IMR-90 (cell line): ENCODE results near the gene FCN1.

Experiments
- CHD1 ChIP-seq: IDR thresholded peaks from 2 replicates; pipeline ENCODE4 v1.6.1; 2012; ENCODE audit warnings: low read depth, low read length, improper control_type of control experiment
- FOS ChIP-seq: fragments of 150-350 bp; IDR thresholded peaks from 2 replicates; pipeline ENCODE4 v1.6.1; 2016; ENCODE audit warnings: low read depth, low read length
- MAFK ChIP-seq: IDR thresholded peaks from 2 replicates; pipeline ENCODE4 v1.6.1; 2012; ENCODE audit warnings: low read depth, low read length, improper control_type of control experiment
- MXI1 ChIP-seq: IDR thresholded peaks from 2 replicates; pipeline ENCODE4 v1.6.1; 2012; ENCODE audit warnings: low read depth, mild to moderate bottlenecking, low read length, moderate library complexity, borderline replicate concordance
- NFE2L2 ChIP-seq: fragments of 150-350 bp; IDR thresholded peaks from 2 replicates; pipeline ENCODE4 v1.6.1; 2016; ENCODE audit warnings: low read depth, mild to moderate bottlenecking, low read length
- POLR2A ChIP-seq: IDR thresholded peaks from 2 replicates; pipeline ENCODE4 v1.6.1; 2012; ENCODE audit warnings: mild to moderate bottlenecking, low read depth, low read length
- RAD21 ChIP-seq: IDR thresholded peaks from 2 replicates; pipeline ENCODE4 v1.6.1; 2012; ENCODE audit warnings: low read length, improper control_type of control experiment
- RCOR1 ChIP-seq: IDR thresholded peaks from 2 replicates; pipeline ENCODE4 v1.6.1; 2012; ENCODE audit warnings: mild to moderate bottlenecking, low read length, improper control_type of control experiment; ENCODE audit not compliant: insufficient replicate concordance
- RFX5 ChIP-seq: IDR thresholded peaks from 2 replicates; pipeline ENCODE4 v1.8.0; 2012; ENCODE audit warnings: low read depth, mild to moderate bottlenecking, low read length, moderate library complexity
- TF ChIP-seq, protein P1 (sequence below): conservative IDR thresholded peaks from 2 replicates; pipeline ENCODE4 v1.5.1; 2012; ENCODE audit warnings: mild to moderate bottlenecking, low read depth, low read length, improper control_type of control experiment
- TF ChIP-seq, protein P2 (sequence below): fragments of 150-350 bp; IDR thresholded peaks from 2 replicates; pipeline ENCODE4 v1.6.1; 2016; ENCODE audit warnings: low read depth, mild to moderate bottlenecking, low read length, moderate library complexity, borderline replicate concordance
- TF ChIP-seq, protein P3 (sequence below): fragments of 150-350 bp; IDR thresholded peaks from 2 replicates; pipeline ENCODE4 v1.6.1; 2017; ENCODE audit warnings: mild to moderate bottlenecking, antibody characterized with exemption, low read length, low read depth

DNA sequence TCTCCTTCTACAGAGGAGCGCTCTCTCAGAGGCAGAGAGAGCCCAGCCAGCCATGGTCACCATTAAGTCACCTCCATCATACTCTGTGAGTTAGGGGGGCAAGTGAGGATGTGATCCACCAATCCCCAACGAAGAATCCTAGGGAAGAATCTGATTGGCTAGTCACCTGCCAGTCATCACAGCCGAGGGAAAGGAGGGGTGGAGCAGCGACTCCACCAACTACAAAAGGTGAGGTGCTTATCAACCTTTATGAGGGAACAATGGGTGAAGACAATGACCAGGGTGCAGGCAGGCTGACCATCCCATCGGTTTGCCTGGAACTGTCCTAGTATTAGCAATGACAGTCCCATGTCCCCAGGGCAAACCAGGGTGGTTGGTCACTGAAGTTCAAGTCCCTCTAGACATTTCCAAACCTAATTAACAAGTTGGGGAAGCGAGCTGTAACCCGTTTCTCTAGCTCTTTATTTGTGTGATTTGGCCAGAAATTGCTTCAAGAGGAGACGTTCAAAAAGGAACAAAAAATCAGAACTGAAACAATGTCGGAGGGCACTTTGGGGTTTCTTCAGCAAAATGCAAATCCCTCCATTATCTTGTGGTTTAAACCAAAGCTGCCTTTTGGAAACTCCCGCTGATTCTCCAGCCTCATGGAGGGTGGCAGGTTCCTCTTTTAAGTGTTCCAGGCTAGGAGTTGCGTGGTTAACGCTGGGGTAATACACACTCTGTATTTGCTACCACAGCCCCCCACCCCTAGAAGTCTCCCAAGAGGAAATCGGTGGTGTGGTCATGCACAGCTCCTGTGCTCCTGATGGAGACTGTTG is 18.8 kb upstream of the FCN1 start:
- TF ChIP-seq, protein P1, sequence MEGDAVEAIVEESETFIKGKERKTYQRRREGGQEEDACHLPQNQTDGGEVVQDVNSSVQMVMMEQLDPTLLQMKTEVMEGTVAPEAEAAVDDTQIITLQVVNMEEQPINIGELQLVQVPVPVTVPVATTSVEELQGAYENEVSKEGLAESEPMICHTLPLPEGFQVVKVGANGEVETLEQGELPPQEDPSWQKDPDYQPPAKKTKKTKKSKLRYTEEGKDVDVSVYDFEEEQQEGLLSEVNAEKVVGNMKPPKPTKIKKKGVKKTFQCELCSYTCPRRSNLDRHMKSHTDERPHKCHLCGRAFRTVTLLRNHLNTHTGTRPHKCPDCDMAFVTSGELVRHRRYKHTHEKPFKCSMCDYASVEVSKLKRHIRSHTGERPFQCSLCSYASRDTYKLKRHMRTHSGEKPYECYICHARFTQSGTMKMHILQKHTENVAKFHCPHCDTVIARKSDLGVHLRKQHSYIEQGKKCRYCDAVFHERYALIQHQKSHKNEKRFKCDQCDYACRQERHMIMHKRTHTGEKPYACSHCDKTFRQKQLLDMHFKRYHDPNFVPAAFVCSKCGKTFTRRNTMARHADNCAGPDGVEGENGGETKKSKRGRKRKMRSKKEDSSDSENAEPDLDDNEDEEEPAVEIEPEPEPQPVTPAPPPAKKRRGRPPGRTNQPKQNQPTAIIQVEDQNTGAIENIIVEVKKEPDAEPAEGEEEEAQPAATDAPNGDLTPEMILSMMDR, result no peak
- TF ChIP-seq FOS, result no peak
- no peak for TF ChIP-seq RAD21
- TF ChIP-seq MAFK, result no peak
- TF ChIP-seq POLR2A, result no peak
- TF ChIP-seq RCOR1, result no peak
- no peak for TF ChIP-seq MXI1
- TF ChIP-seq, protein P2, sequence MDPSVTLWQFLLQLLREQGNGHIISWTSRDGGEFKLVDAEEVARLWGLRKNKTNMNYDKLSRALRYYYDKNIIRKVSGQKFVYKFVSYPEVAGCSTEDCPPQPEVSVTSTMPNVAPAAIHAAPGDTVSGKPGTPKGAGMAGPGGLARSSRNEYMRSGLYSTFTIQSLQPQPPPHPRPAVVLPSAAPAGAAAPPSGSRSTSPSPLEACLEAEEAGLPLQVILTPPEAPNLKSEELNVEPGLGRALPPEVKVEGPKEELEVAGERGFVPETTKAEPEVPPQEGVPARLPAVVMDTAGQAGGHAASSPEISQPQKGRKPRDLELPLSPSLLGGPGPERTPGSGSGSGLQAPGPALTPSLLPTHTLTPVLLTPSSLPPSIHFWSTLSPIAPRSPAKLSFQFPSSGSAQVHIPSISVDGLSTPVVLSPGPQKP, result no peak
- TF ChIP-seq RFX5, result no peak
- TF ChIP-seq, protein P3, sequence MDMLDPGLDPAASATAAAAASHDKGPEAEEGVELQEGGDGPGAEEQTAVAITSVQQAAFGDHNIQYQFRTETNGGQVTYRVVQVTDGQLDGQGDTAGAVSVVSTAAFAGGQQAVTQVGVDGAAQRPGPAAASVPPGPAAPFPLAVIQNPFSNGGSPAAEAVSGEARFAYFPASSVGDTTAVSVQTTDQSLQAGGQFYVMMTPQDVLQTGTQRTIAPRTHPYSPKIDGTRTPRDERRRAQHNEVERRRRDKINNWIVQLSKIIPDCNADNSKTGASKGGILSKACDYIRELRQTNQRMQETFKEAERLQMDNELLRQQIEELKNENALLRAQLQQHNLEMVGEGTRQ, result no peak
- no peak for TF ChIP-seq NFE2L2
- TF ChIP-seq CHD1, result no peak
